Calu3 (cell line): ENCODE data around the gene CP. TPM values are rescaled to one million over a fixed set of nuclear protein-coding genes. Genes with fewer than 3 reads are reported as not detected.

Source experiments
- BruUV-seq: library from RNA; stranded (reverse); fragments of 400-500 nt; replicated peaks from 2 replicates; lab custom pipeline; 2021; lab: Mats Ljungman, UMichigan
- CTCF ChIA-PET: fragments of 300-600 bp; sonication (Branson Sonifier 250); formaldehyde crosslinking; loops from one replicate; lab custom pipeline; 2022; ENCODE audit warnings: antibody characterized with exemption; lab: Charles Lee
- DNase-seq: peaks from one replicate; pipeline ENCODE4 v3.0.0; 2022
- H3K27ac Mint-ChIP-seq: one replicate; pipeline ENCODE4 v1.8.0; 2022; ENCODE audit warnings: mixed read lengths; ENCODE audit not compliant: unreplicated experiment
- H3K27me3 Mint-ChIP-seq: one replicate; pipeline ENCODE4 v1.8.0; 2022; ENCODE audit warnings: mixed read lengths; ENCODE audit not compliant: unreplicated experiment
- H3K36me3 Mint-ChIP-seq: one replicate; pipeline ENCODE4 v1.8.0; 2022; ENCODE audit warnings: mild to moderate bottlenecking, moderate library complexity, mixed read lengths; ENCODE audit not compliant: insufficient read depth, unreplicated experiment
- H3K4me1 Mint-ChIP-seq: one replicate; pipeline ENCODE4 v1.8.0; 2022; ENCODE audit warnings: mild to moderate bottlenecking, low read depth, mixed read lengths; ENCODE audit not compliant: unreplicated experiment
- H3K4me3 Mint-ChIP-seq: one replicate; pipeline ENCODE4 v1.8.0; 2022; ENCODE audit warnings: mild to moderate bottlenecking, low read depth, moderate library complexity, mixed read lengths; ENCODE audit not compliant: unreplicated experiment
- H3K9me3 Mint-ChIP-seq: one replicate; pipeline ENCODE4 v1.8.0; 2022; ENCODE audit warnings: low read depth, mixed read lengths; ENCODE audit not compliant: unreplicated experiment
- CTCF ChIP-seq: fragments of 200-600 bp; IDR thresholded peaks from one replicate; pipeline ENCODE4 v1.8.0; 2022; ENCODE audit warnings: antibody characterized with exemption; ENCODE audit not compliant: unreplicated experiment
- intact Hi-C: fragments of 100-400 bp; cut with micrococcal nuclease; formaldehyde crosslinking; loops from one replicate; pipeline ENCODE4 v1.10.0; 2022; ENCODE audit not compliant: unreplicated experiment
- total RNA-seq: library from RNA; stranded (reverse); gene quantifications from 2 replicates; pipeline ENCODE4 v1.2.3, GENCODE V29; 2022

The CP gene
- total RNA-seq, 1 experiment from 2014 or later: 5.4 TPM

GRCh38 chr3:149266736-149267135 is 45.1 kb upstream of the CP start:
- Mint-ChIP-seq H3K9me3 (no peaks in the 10 kb centered on the region), H3K4me1 (peaks cover 14% of the 10 kb centered on the region), H3K27me3 (no peaks in the 10 kb centered on the region), H3K4me3 (no peak overlapping the region), H3K36me3 (no peaks in the 10 kb centered on the region), H3K27ac (no peak overlapping the region)
- intact Hi-C loops: no loop called here
- CTCF ChIA-PET: no interaction called here
- no peak for TF ChIP-seq CTCF
- BruUV-seq: no TSS peak
- DNase-seq: no peak

GRCh38 chr3:149263856-149264255 is 42.2 kb upstream of the CP start:
- Mint-ChIP-seq H3K9me3 (no peaks in the 10 kb centered on the region), H3K36me3 (no peaks in the 10 kb centered on the region), H3K4me3 (no peak overlapping the region), H3K27ac (no peak overlapping the region), H3K27me3 (no peaks in the 10 kb centered on the region), H3K4me1 (no peaks in the 10 kb centered on the region)
- no peak for DNase-seq
- CTCF ChIA-PET: no interaction called here
- intact Hi-C loops: no loop called here
- no TSS peak for BruUV-seq
- no peak for TF ChIP-seq CTCF

DNA sequence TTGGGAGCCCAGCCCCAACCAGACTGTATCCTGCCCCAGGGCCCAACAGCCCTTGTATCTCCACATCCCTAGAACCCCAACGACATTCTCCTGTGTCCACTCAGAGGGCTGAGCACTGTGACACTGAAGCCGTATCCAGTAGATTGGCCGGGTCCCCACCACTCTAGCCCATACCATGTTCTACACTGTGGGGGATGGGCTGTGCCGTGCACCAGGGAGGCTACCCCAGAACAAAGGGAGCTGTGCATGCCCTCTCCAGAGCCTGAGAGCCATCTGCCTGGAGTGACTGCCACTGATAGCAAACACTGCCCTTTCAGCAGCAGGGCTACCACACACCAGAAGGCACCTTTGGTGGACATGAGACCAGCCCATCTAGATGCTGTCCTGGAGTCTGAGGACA is 37.1 kb upstream of the CP start:
- DNase-seq: no peak
- Mint-ChIP-seq H3K9me3 (no peaks in the 10 kb centered on the region), H3K27ac (no peak overlapping the region), H3K4me3 (no peak overlapping the region), H3K4me1 (no peaks in the 10 kb centered on the region), H3K36me3 (no peaks in the 10 kb centered on the region), H3K27me3 (no peaks in the 10 kb centered on the region)
- no peak for TF ChIP-seq CTCF
- CTCF ChIA-PET: no interaction called here
- no TSS peak for BruUV-seq
- intact Hi-C loops: no loop called here

DNA sequence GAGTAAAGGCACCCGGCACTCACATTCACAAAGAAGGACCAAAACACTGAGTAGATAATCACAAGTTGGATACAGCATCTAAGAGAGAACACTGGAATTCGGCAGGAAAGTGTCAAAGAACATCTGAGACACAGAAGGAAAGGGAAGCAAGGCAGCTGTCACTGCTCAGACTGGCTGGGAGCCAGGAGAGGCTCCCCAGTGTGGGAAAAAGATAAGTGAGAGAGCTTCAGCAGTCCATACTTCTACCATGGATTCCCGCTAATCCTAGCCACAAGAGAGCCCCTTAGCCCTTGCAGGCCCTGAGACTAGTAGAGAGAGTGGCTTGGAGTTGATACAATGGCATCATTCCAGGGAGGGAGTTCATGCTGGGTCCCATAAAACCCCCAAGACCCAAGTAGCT is 36.7 kb upstream of the CP start:
- Mint-ChIP-seq H3K27me3 (no peaks in the 10 kb centered on the region), H3K4me3 (no peak overlapping the region), H3K36me3 (no peaks in the 10 kb centered on the region), H3K4me1 (no peaks in the 10 kb centered on the region), H3K27ac (no peak overlapping the region), H3K9me3 (no peaks in the 10 kb centered on the region)
- no peak for DNase-seq
- CTCF ChIA-PET: interaction anchor here (0.7 kb wide), 1 partner anchor 42 kb away, joined by 3 read pairs; no protein-coding TSS in a partner anchor
- TF ChIP-seq CTCF: no peak
- intact Hi-C loops: no loop called here
- no TSS peak for BruUV-seq
